Fibroblast of pulmonary artery (primary cell): ENCODE results near the gene AHDC1.

ENCODE experiments used
- DNase-seq: peaks from one replicate; pipeline ENCODE4 v3.0.0-alpha.2; 2010; ENCODE audit warnings: low read depth
- H3K4me3 ChIP-seq: replicated peaks from 2 replicates; pipeline ENCODE4 v1.5.1; 2011; ENCODE audit warnings: low read depth, mild to moderate bottlenecking, control low read depth, low read length, moderate library complexity
- TF ChIP-seq, protein P1 (sequence below): IDR thresholded peaks from 2 replicates; pipeline ENCODE4 v1.5.1; 2011; ENCODE audit warnings: mild to moderate bottlenecking, control low read depth, low read length, inconsistent platforms; ENCODE audit errors: missing control alignments

The AHDC1 gene

GRCh38 chr1:27518808-27519207, 85.1 kb downstream of the AHDC1 start:
- DNase-seq, result no peak
- no peak overlapping the region for H3K4me3 ChIP-seq
- TF ChIP-seq, protein P1, sequence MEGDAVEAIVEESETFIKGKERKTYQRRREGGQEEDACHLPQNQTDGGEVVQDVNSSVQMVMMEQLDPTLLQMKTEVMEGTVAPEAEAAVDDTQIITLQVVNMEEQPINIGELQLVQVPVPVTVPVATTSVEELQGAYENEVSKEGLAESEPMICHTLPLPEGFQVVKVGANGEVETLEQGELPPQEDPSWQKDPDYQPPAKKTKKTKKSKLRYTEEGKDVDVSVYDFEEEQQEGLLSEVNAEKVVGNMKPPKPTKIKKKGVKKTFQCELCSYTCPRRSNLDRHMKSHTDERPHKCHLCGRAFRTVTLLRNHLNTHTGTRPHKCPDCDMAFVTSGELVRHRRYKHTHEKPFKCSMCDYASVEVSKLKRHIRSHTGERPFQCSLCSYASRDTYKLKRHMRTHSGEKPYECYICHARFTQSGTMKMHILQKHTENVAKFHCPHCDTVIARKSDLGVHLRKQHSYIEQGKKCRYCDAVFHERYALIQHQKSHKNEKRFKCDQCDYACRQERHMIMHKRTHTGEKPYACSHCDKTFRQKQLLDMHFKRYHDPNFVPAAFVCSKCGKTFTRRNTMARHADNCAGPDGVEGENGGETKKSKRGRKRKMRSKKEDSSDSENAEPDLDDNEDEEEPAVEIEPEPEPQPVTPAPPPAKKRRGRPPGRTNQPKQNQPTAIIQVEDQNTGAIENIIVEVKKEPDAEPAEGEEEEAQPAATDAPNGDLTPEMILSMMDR, result no peak

- TF ChIP-seq, protein P1, result no peak
- no peak for DNase-seq
- H3K4me3 ChIP-seq, result no peak overlapping the region
These were observed 85.8 kb downstream of the AHDC1 start for GRCh38 chr1:27517907-27518718.

DNA sequence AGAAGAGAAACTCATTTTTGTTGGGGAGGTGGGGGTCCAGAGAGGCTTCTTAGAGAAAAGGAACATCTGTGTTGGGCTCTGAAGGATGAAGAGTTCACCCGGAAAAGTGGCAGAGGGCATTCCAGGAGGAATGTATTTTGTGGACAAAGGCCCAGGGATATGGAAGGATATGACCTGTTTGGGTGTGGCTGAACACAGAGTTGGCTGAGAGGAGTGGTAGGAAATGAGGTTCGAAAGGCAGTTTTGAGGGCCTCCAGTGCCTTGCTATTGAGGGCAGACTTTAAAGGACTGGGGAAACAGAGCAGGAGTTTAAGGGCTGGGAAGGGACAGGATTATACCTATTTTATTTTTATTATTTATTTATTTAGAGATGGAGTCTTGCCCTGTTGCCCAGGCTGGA, 86.6 kb downstream of the AHDC1 start:
- DNase-seq, result no peak
- H3K4me3 ChIP-seq, result no peak overlapping the region
- TF ChIP-seq, protein P1, result no peak

DNA sequence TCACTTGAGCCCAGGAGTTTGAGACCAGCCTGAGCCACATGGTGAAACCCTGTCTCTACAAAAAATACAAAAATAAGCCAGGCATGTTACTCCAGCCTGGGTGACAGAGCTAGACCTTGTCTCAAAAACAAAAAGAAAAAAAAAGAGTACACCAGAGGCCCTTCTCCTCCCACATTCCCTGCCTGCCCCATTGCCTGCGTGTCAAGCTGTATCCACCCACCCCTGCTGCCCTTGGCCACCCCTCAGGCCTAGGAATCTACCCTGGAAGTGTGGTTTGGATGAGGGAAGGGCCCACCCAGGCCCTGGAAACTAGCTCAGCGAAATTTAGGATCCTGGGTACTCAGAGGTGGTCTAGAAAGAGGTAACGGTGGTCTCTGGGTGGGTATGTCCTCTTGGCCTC, 88.3 kb downstream of the AHDC1 start:
- TF ChIP-seq, protein P1, result no peak
- no peak for DNase-seq
- H3K4me3 ChIP-seq, result no peak overlapping the region

GRCh38 chr1:27513958-27514357, 90.0 kb downstream of the AHDC1 start:
- no peak overlapping the region for H3K4me3 ChIP-seq
- no peak for DNase-seq
- TF ChIP-seq, protein P1, result no peak

GRCh38 chr1:27513528-27513927, 90.4 kb downstream of the AHDC1 start:
- TF ChIP-seq, protein P1, result no peak
- H3K4me3 ChIP-seq, result no peak overlapping the region
- no peak for DNase-seq
